OCI-LY7 (cell line): ENCODE results near the gene CEP192. TPM values are rescaled to one million over a fixed set of nuclear protein-coding genes. Genes with fewer than 3 reads are reported as not detected.

Experiments
- BruUV-seq: library from RNA; stranded (reverse); fragments of 400-500 nt; replicated peaks from 2 replicates; lab custom pipeline; 2021; lab: Mats Ljungman, UMichigan
- CTCF ChIA-PET: fragments of 300-600 bp; sonication (Branson Sonifier 250); formaldehyde crosslinking; loops from one replicate; lab custom pipeline; 2022; ENCODE audit warnings: antibody characterized with exemption; ENCODE audit not compliant: unreplicated experiment; lab: Charles Lee
- POLR2A ChIA-PET: fragments of 300-600 bp; sonication (Branson Sonifier 250); formaldehyde crosslinking; loops from one replicate; lab custom pipeline; 2022; ENCODE audit warnings: antibody characterized with exemption; lab: Charles Lee
- DNase-seq: peaks from one replicate; pipeline ENCODE4 v3.0.0-alpha.2; 2015; ENCODE audit warnings: low spot score
- H2AFZ ChIP-seq: fragments of 200-600 bp; sonication (generic), shearing (Covaris generic); 2 replicates; pipeline ENCODE4 v1.6.1; 2014; ENCODE audit warnings: mild to moderate bottlenecking, antibody characterized with exemption, low read length, moderate library complexity
- H3K27ac ChIP-seq: fragments of 200-600 bp; sonication (generic); 2 replicates; pipeline ENCODE4 v1.5.1; 2014; ENCODE audit warnings: mixed run types, low read depth, mild to moderate bottlenecking, moderate library complexity, low read length, inconsistent platforms; ENCODE audit not compliant: poor library complexity, severe bottlenecking
- H3K36me3 ChIP-seq: fragments of 200-600 bp; sonication (generic); 2 replicates; pipeline ENCODE4 v1.6.1; 2014; ENCODE audit warnings: mild to moderate bottlenecking, antibody characterized with exemption, low read length, moderate library complexity, mixed read lengths; ENCODE audit not compliant: insufficient read depth
- H3K4me1 ChIP-seq: fragments of 200-600 bp; sonication (generic); 2 replicates; pipeline ENCODE4 v1.5.1; 2014; ENCODE audit warnings: mild to moderate bottlenecking, low read length; ENCODE audit not compliant: insufficient read depth, poor library complexity, severe bottlenecking
- H3K4me2 ChIP-seq: fragments of 200-600 bp; sonication (generic); 2 replicates; pipeline ENCODE4 v1.6.1; 2014; ENCODE audit warnings: mild to moderate bottlenecking, low read length
- H3K4me3 ChIP-seq: fragments of 200-600 bp; sonication (generic); 2 replicates; pipeline ENCODE4 v1.5.1; 2014; ENCODE audit warnings: mild to moderate bottlenecking, low read depth, low read length; ENCODE audit not compliant: poor library complexity, severe bottlenecking
- H3K79me2 ChIP-seq: fragments of 200-600 bp; sonication (generic); 2 replicates; pipeline ENCODE4 v1.6.1; 2016; ENCODE audit warnings: low read depth, mild to moderate bottlenecking, low read length, moderate library complexity, mixed read lengths; ENCODE audit not compliant: insufficient read depth
- H3K9me2 ChIP-seq: fragments of 200-600 bp; sonication (generic); 2 replicates; pipeline ENCODE4 v1.6.1; 2016; ENCODE audit warnings: mild to moderate bottlenecking, low read length, mixed read lengths; ENCODE audit not compliant: insufficient read depth
- H3K9me3 ChIP-seq: fragments of 200-600 bp; sonication (generic); 2 replicates; pipeline ENCODE4 v1.6.1; 2014; ENCODE audit warnings: mild to moderate bottlenecking, mixed run types, low read length, mixed read lengths
- H4K20me1 ChIP-seq: fragments of 200-600 bp; sonication (generic); 2 replicates; pipeline ENCODE4 v1.6.1; 2014; ENCODE audit warnings: mild to moderate bottlenecking, antibody characterized with exemption, low read length, moderate library complexity, mixed read lengths; ENCODE audit not compliant: insufficient read depth
- EZH2phosphoT487 ChIP-seq: fragments of 200-600 bp; sonication (generic); IDR thresholded peaks from 2 replicates; pipeline ENCODE4 v1.6.1; 2018; ENCODE audit warnings: low read depth, borderline replicate concordance, mild to moderate bottlenecking, mixed run types, antibody characterized with exemption, low read length, moderate library complexity, mixed read lengths
- intact Hi-C: fragments of 100-400 bp; cut with micrococcal nuclease; formaldehyde crosslinking; loops from one replicate; pipeline ENCODE4 v1.10.0; 2022; ENCODE audit not compliant: unreplicated experiment
- total RNA-seq, 2 experiments: library from RNA; depleted of rRNA in 1 of 2; stranded (reverse); fragments of >200 nt in 1 of 2; shearing (Covaris generic) in 1 of 2; gene quantifications; 2 replicates each; pipeline ENCODE4 v1.2.3, GENCODE V29; 2014 to 2022
- TF ChIP-seq, protein P1 (sequence below): fragments of 200-600 bp; sonication (generic); conservative IDR thresholded peaks from 2 replicates; pipeline ENCODE4 v1.5.1; 2014; ENCODE audit warnings: mild to moderate bottlenecking, antibody characterized with exemption, low read length, moderate library complexity, mixed read lengths

CEP192 gene
- total RNA-seq, 2 experiments from 2014 or later: 55.5 to 59.9 TPM

DNA sequence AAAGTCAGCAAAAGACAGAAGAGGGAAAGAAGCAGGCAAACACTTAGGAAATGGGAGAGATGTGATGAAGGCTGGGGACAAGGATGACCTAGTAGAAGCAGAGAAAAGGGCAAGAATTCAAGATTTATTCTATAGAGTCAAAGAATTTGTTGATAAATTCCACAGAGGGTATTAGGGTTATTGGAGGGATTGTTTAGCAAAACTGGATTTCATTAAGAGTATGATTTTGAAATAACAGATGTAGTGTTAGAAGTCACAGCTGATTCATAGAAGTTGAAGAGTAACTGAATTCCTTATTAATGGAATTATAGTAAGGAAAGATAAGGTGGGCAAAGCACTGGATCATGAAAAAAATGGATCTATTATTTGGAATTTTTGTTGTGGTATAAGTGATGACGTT is 48.6 kb downstream of the CEP192 start:
- Histone ChIP-seq H3K27ac (no peak overlapping the region), H3K4me3 (no peak overlapping the region), H3K4me2 (no peak overlapping the region), H3K36me3 (peaks cover 97% of the 10 kb centered on the region), H3K79me2 (peaks cover 4% of the 10 kb centered on the region; the same call in 1 of the 2 replicates), H3K9me3 (peaks cover 15% of the 10 kb centered on the region; the same call in 1 of the 2 replicates), H3K9me2 (no peaks in the 10 kb centered on the region), H2AFZ (no peak overlapping the region), H3K4me1 (no peaks in the 10 kb centered on the region), H4K20me1 (no peaks in the 10 kb centered on the region)
- ChIA-PET POLR2A (no interaction called here), CTCF (no interaction called here)
- BruUV-seq: no TSS peak
- intact Hi-C loops: no loop called here
- no peak for TF ChIP-seq EZH2phosphoT487
- TF ChIP-seq, protein P1, sequence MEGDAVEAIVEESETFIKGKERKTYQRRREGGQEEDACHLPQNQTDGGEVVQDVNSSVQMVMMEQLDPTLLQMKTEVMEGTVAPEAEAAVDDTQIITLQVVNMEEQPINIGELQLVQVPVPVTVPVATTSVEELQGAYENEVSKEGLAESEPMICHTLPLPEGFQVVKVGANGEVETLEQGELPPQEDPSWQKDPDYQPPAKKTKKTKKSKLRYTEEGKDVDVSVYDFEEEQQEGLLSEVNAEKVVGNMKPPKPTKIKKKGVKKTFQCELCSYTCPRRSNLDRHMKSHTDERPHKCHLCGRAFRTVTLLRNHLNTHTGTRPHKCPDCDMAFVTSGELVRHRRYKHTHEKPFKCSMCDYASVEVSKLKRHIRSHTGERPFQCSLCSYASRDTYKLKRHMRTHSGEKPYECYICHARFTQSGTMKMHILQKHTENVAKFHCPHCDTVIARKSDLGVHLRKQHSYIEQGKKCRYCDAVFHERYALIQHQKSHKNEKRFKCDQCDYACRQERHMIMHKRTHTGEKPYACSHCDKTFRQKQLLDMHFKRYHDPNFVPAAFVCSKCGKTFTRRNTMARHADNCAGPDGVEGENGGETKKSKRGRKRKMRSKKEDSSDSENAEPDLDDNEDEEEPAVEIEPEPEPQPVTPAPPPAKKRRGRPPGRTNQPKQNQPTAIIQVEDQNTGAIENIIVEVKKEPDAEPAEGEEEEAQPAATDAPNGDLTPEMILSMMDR: no peak
- DNase-seq: no peak

DNA sequence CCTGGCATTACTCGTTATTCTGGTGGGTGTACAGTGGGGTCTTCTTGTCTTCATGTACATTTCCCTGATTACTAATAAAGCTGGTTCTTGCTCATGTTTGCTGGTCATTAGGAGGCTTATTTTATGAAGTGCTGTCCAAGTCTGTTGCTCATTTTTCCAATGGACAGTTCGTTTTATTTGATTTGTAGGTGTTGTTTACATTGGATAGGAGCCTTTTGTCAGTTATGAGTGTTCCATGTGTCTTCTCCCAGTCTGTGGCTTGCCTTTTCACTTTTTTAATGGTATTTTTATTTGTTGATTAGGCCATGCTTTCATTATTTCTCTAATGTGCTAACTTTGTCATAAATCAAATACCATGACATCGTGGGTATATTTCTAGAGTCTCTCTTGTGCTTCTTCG is 51.9 kb downstream of the CEP192 start:
- H3K4me1 ChIP-seq: no peaks in the 10 kb centered on the region
- H3K36me3 ChIP-seq: peaks cover 96% of the 10 kb centered on the region
- H3K4me3 ChIP-seq: no peak overlapping the region
- H3K79me2 ChIP-seq: peaks cover 20% of the 10 kb centered on the region; the same call in 1 of the 2 replicates
- no peaks in the 10 kb centered on the region for H4K20me1 ChIP-seq
- BruUV-seq: no TSS peak
- H3K9me2 ChIP-seq: no peaks in the 10 kb centered on the region
- intact Hi-C loops: no loop called here
- no peak overlapping the region for H3K4me2 ChIP-seq
- ChIA-PET CTCF (no interaction called here), POLR2A (no interaction called here)
- no peak overlapping the region for H3K27ac ChIP-seq
- no peak for DNase-seq
- H3K9me3 ChIP-seq: peaks cover 25% of the 10 kb centered on the region; the same call in 1 of the 2 replicates
- no peak for TF ChIP-seq EZH2phosphoT487
- TF ChIP-seq, protein P1: no peak
- H2AFZ ChIP-seq: no peak overlapping the region

DNA sequence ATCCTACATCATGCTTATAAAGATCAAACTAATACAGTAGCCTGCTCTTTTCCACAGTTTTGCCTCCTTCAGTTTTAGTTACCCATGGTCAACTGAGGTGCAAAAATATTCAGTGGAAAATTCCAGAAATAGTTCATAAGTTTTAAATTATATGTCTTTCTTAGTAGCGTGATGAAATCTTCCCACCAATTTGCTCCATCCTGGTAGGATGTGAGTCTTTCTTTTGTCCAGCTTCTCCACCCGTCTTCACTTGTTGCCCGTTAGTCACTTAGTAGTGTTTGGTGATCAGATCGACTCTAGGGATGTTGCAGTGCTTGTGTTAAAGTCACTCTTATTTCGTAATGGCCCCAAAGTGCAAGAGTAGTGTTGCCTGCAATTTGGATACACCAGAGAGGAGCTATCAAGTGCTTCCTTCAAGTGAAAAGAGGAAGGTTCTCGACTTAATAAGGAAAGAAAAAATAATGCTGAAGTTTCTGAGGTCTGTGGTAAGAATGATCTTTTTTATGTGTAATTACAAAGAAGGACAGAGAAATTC is 57.0 kb downstream of the CEP192 start:
- no peak overlapping the region for H3K27ac ChIP-seq
- H3K4me3 ChIP-seq: no peak overlapping the region
- H3K9me2 ChIP-seq: no peaks in the 10 kb centered on the region
- peaks cover 15% of the 10 kb centered on the region for H3K4me1 ChIP-seq
- H3K9me3 ChIP-seq: peaks cover 15% of the 10 kb centered on the region; the same call in 1 of the 2 replicates
- H3K4me2 ChIP-seq: no peak overlapping the region
- no TSS peak for BruUV-seq
- H3K36me3 ChIP-seq: peaks cover 97% of the 10 kb centered on the region
- intact Hi-C loops: no loop called here
- H2AFZ ChIP-seq: no peak overlapping the region
- TF ChIP-seq, protein P1: no peak
- TF ChIP-seq EZH2phosphoT487: no peak
- no peak for DNase-seq
- ChIA-PET CTCF (no interaction called here), POLR2A (interaction anchor here (0.6 kb wide), 2 partner anchors 27 to 360 kb away, joined by 3 read pairs; no protein-coding TSS in a partner anchor)
- no peaks in the 10 kb centered on the region for H4K20me1 ChIP-seq
- H3K79me2 ChIP-seq: peaks cover 20% of the 10 kb centered on the region; the same call in 1 of the 2 replicates
